Measurements from ENCODE around the gene EVA1A.

Gene EVA1A

DNA sequence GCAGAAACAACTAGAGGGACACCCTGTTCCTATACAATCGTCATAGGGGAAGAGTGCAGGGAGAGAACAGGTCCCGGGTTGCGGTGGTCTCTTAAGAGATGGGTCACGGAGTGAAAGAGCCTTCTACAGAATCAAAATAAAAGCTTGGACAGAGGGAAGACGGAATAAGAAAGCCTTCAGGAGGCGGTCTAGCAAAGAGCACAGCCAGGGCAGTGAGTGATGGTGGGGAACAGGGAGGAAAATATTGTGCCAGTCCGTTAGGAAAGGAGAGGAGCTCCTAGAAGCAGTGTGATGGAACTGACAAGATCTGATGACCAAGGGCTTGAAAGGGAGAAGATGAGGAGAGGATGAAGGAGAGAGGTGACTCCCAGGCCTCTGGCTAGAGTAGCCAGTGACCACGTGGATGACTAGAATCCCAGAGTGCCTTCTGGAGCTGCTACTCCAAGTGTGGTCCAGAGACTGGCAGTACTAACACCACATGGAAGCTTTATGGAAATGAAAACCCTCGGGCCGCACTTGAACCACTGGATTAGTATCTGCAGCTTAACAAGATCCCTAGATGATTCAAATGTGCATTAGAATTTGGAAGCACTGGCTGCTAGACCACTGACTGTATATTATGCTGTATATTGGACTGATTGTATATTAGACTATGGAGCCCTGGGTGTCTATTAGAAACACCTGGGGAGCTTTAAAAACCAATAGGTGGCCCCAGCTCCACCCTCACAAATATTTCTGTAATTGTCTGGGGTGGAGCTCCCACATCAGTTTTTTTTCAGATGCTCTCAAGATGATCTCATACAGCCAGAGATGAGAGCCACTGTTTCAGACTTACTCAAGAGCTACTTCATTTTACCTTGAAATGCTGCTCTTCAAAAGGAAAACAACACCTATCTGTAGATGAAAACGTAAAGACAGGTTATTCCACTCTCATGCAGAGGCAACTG lies 1.1 kb upstream of the EVA1A start:
- Histone ChIP-seq H3K4me1 (ENCODE audit: low read depth, poor library complexity, severe bottlenecking) (peaks cover 11% of the 10 kb centered on the region), H4K20me1 (ENCODE audit: insufficient read depth) (no peaks in the 10 kb centered on the region), H3K9ac (no peak overlapping the region), H3K79me2 (ENCODE audit: insufficient read depth, low read depth) (no peaks in the 10 kb centered on the region), H3K4me2 (peak overlapping the region; percentile 83), H3K36me3 (ENCODE audit: insufficient read depth) (no peaks in the 10 kb centered on the region), H3K27ac (no peak overlapping the region), H3K4me3 (IDR thresholded peaks at IDR 0.05; ENCODE audit: insufficient read depth, low read depth, low read length) (no peak overlapping the region), H2AFZ (ENCODE audit: low read depth) (peak overlapping the region; percentile 97), H3K27me3 (ENCODE audit: insufficient read depth, low read depth) (no peaks in the 10 kb centered on the region)
- TF ChIP-seq, protein P1, sequence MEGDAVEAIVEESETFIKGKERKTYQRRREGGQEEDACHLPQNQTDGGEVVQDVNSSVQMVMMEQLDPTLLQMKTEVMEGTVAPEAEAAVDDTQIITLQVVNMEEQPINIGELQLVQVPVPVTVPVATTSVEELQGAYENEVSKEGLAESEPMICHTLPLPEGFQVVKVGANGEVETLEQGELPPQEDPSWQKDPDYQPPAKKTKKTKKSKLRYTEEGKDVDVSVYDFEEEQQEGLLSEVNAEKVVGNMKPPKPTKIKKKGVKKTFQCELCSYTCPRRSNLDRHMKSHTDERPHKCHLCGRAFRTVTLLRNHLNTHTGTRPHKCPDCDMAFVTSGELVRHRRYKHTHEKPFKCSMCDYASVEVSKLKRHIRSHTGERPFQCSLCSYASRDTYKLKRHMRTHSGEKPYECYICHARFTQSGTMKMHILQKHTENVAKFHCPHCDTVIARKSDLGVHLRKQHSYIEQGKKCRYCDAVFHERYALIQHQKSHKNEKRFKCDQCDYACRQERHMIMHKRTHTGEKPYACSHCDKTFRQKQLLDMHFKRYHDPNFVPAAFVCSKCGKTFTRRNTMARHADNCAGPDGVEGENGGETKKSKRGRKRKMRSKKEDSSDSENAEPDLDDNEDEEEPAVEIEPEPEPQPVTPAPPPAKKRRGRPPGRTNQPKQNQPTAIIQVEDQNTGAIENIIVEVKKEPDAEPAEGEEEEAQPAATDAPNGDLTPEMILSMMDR (conservative IDR thresholded peaks at IDR 0.05; ENCODE audit: low read depth, low read length): no peak

DNA sequence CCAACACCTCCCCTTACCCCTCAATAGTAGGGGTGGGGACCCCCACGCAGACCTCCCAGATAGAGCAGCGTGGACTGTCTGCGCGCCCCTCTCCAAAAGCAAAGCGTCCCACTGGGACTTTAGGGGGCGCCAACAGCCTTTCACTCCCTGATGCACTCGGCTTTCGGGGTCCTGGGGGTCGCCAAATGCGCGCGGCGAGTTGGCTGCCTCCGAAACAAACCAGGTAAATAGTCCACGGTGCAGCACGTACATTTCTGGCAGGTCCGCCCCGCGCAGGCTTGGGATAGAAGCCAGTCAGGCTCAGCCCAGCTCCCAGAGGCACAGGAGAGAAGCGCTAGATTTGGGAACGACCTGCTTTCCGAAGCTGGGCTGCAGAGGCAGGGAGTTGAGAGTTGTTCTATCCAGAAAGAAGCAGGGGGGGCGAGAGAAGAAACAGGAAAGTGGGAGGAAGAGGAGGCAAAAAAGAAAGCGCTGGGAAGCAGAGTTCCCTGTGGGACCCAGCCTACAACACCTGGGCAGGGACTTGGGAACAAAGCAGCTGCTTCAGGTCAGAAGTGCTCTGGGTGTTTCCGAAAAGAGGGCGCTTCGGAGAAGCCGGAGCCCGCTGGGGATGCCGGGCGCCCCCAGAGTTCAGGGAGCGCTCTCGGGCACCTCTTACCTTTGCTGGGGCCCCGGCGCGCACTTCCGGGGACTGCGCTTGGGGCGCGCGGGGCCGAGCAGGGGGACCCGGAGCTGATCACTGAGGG lies 544 bp downstream of the EVA1A start:
- H4K20me1 ChIP-seq (ENCODE audit: insufficient read depth): no peaks in the 10 kb centered on the region
- no peaks in the 10 kb centered on the region for H3K36me3 ChIP-seq (ENCODE audit: insufficient read depth)
- H2AFZ ChIP-seq (ENCODE audit: low read depth): peak overlapping the region; percentile 97
- H3K79me2 ChIP-seq (ENCODE audit: insufficient read depth, low read depth): no peaks in the 10 kb centered on the region
- H3K27ac ChIP-seq: peak overlapping the region; percentile 19; the same call in 1 of the 2 replicates
- H3K27me3 ChIP-seq (ENCODE audit: insufficient read depth, low read depth): no peaks in the 10 kb centered on the region
- TF ChIP-seq, protein P1 (conservative IDR thresholded peaks at IDR 0.05; ENCODE audit: low read depth, low read length): no peak; the same call in 1 of the 2 replicates
- no peak overlapping the region for H3K4me3 ChIP-seq (IDR thresholded peaks at IDR 0.05; ENCODE audit: insufficient read depth, low read depth, low read length)
- peaks cover 11% of the 10 kb centered on the region for H3K4me1 ChIP-seq (ENCODE audit: low read depth, poor library complexity, severe bottlenecking)
- H3K4me2 ChIP-seq: peak overlapping the region; percentile 83
- peak overlapping the region; percentile 68 for H3K9ac ChIP-seq

DNA sequence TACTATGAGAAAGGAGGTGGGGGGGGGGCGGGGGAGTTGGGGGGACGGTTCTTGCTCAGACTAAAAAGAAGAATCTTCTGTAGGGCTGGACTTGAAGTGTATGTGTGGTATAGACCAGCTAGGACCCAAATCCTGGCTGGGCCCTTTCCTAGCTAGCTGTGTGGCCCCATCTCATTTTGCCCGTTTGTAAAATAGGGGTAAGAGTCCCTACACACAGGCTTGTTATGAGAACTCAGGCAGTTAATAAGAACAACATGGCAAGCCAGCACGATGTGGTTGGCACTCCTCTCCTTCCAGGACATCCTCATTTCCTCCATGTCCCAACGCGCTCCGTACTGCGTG lies 1.1 kb downstream of the EVA1A start:
- no peaks in the 10 kb centered on the region for H3K79me2 ChIP-seq (ENCODE audit: insufficient read depth, low read depth)
- peak overlapping the region; percentile 83 for H3K4me2 ChIP-seq
- peaks cover 11% of the 10 kb centered on the region for H3K4me1 ChIP-seq (ENCODE audit: low read depth, poor library complexity, severe bottlenecking)
- no peaks in the 10 kb centered on the region for H3K27me3 ChIP-seq (ENCODE audit: insufficient read depth, low read depth)
- TF ChIP-seq, protein P1 (conservative IDR thresholded peaks at IDR 0.05; ENCODE audit: low read depth, low read length): no peak
- no peaks in the 10 kb centered on the region for H3K36me3 ChIP-seq (ENCODE audit: insufficient read depth)
- peak overlapping the region; percentile 97; the same call in 1 of the 2 replicates for H2AFZ ChIP-seq (ENCODE audit: low read depth)
- H3K27ac ChIP-seq: no peak overlapping the region
- H3K9ac ChIP-seq: no peak overlapping the region
- H4K20me1 ChIP-seq (ENCODE audit: insufficient read depth): no peaks in the 10 kb centered on the region
- H3K4me3 ChIP-seq (IDR thresholded peaks at IDR 0.05; ENCODE audit: insufficient read depth, low read depth, low read length): no peak overlapping the region

DNA sequence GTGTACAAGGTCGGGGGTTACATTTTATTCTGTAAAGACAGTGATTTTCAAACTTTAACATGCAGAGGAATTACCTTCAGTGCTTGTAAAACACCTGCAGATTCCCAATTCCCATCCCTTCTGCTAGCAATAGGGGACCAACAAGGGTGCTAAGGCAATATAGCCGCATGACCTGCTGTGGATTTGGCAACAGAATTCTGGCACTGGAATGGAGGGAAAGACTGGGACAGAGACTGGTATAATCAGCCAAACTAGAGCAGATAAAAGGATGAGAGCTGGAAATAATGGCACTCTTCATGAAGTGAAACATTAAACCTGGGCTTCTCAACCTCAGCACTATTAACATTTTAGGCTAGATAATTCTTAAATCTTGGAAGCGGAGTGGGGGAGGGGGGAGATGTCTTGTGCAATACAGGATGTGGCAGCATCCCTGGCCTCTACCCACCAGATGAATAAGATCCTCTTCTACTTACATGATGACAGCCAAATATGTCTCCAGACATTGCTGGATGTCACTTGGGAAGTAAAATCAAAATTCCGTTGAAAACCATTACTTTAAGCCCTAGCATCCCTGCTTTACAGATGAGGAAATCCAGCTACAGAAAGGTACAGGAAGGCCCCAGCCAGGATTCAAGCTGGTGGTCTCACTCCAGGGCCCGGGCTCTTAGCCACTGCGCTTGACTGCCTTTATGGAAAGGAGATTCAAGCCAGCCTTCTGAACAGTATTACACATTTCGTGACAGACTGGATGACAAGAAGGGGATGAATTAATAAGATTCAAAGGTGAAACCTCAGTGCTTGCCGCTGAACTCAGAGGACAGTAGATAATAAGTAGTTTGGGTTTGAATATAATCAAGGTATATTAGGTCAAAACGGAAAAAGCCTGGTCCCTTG lies 1.7 kb downstream of the EVA1A start:
- Histone ChIP-seq H3K4me3 (IDR thresholded peaks at IDR 0.05; ENCODE audit: insufficient read depth, low read depth, low read length) (no peak overlapping the region), H3K79me2 (ENCODE audit: insufficient read depth, low read depth) (no peaks in the 10 kb centered on the region)

More for the DNA sequence above, 1.7 kb downstream of the EVA1A start:
- H3K36me3 ChIP-seq (ENCODE audit: insufficient read depth): no peaks in the 10 kb centered on the region
- no peak overlapping the region for H3K27ac ChIP-seq
- no peaks in the 10 kb centered on the region for H4K20me1 ChIP-seq (ENCODE audit: insufficient read depth)
- H3K4me1 ChIP-seq (ENCODE audit: low read depth, poor library complexity, severe bottlenecking): peaks cover 11% of the 10 kb centered on the region
- no peak overlapping the region for H3K9ac ChIP-seq
- TF ChIP-seq, protein P1 (conservative IDR thresholded peaks at IDR 0.05; ENCODE audit: low read depth, low read length): no peak
- no peaks in the 10 kb centered on the region for H3K27me3 ChIP-seq (ENCODE audit: insufficient read depth, low read depth)
- H3K4me2 ChIP-seq: no peak overlapping the region; the same call in 1 of the 2 replicates
- H2AFZ ChIP-seq (ENCODE audit: low read depth): no peak overlapping the region

Data from KMS-11 (cell line).